ENCODE results near the gene EDEM3.
"Not testable (repeated sequence)": the region's sequence is repeated elsewhere in the genome, so short reads cannot be mapped to it uniquely, and the experiment has no call there.

EDEM3 gene

DNA sequence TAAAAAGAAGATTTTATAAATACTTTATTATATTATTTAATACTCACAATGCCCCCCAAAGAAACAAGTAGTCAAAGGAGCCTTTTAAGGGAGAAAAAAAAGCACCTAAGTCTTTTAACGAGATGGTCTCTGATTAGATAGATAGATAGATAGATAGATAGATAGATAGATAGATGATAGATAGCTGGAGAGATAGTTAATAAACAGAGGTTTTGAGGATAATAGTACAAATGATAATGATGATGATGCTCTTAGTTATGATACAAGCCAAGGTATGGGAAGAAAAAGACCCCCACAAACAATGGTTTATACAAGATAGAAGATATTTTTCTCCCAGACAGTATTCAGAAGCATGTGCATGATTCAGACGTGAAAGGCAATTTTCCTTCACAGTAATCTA lies 14.6 kb upstream of the EDEM3 start:
- H3K27ac ChIP-seq: no peak overlapping the region
- TF ChIP-seq, protein P1, sequence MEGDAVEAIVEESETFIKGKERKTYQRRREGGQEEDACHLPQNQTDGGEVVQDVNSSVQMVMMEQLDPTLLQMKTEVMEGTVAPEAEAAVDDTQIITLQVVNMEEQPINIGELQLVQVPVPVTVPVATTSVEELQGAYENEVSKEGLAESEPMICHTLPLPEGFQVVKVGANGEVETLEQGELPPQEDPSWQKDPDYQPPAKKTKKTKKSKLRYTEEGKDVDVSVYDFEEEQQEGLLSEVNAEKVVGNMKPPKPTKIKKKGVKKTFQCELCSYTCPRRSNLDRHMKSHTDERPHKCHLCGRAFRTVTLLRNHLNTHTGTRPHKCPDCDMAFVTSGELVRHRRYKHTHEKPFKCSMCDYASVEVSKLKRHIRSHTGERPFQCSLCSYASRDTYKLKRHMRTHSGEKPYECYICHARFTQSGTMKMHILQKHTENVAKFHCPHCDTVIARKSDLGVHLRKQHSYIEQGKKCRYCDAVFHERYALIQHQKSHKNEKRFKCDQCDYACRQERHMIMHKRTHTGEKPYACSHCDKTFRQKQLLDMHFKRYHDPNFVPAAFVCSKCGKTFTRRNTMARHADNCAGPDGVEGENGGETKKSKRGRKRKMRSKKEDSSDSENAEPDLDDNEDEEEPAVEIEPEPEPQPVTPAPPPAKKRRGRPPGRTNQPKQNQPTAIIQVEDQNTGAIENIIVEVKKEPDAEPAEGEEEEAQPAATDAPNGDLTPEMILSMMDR (conservative IDR thresholded peaks at IDR 0.05): no peak
- no peak for TF ChIP-seq ZFX (IDR thresholded peaks at IDR 0.05)

GRCh38 chr1:184768467-184768866 lies 13.8 kb upstream of the EDEM3 start:
- H3K27ac ChIP-seq: no peak overlapping the region
- TF ChIP-seq ZFX (IDR thresholded peaks at IDR 0.05): no peak
- TF ChIP-seq, protein P1 (conservative IDR thresholded peaks at IDR 0.05): no peak

- no peak overlapping the region for H3K27ac ChIP-seq
- TF ChIP-seq, protein P1 (conservative IDR thresholded peaks at IDR 0.05): no peak
- TF ChIP-seq ZFX (IDR thresholded peaks at IDR 0.05): no peak
These were observed 12.9 kb upstream of the EDEM3 start for GRCh38 chr1:184767591-184767990.

GRCh38 chr1:184764483-184764882 lies 9.8 kb upstream of the EDEM3 start:
- no peak overlapping the region for H3K27ac ChIP-seq
- no peak for TF ChIP-seq ZFX (IDR thresholded peaks at IDR 0.05)
- TF ChIP-seq, protein P1 (conservative IDR thresholded peaks at IDR 0.05): no peak

DNA sequence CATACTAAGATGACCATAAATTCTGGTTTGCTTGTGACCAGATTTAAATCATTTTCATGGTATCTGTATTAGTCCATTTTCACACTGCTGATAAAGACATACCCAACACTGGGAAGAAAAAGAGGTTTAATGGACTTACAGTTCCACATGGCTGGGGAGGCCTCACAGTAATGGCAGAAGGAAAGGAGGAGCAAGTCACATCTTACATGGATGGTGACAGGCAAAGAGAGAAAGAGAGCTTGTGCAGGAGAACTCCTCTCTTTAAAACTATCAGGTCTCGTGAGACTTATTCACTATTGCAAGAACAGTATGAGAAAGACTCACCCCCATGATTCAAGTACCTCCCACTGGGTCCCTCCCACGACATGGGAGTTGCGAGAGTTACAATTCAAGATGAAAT lies 8.9 kb upstream of the EDEM3 start:
- not testable (repeated sequence) for H3K27ac ChIP-seq

DNA sequence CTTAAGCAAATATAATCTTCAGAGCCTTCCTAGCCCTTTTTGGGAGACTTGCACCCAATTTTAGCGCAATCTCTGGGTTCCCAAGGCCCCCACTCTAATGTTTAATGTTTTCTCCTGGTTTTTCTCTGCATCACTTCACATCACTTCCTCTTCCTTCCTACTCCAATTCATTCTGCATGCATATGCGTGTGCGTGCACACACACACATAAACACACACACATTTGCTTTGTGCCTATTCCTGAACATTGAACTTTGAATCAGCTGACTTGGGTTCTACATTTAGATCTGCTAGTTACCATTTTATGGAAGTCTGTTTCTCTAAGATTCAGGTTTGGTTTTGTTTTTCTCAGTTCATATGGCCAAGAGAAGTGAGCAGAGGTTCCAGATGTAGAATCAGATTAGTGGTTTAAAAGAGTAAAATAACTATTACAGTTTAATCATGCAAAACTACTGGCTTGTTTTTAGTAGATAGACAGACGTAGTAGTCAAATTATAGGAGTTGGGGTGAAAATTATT lies 7.4 kb upstream of the EDEM3 start:
- H3K27ac ChIP-seq: no peak overlapping the region
- no peak for TF ChIP-seq ZFX (IDR thresholded peaks at IDR 0.05)
- TF ChIP-seq, protein P1 (conservative IDR thresholded peaks at IDR 0.05): no peak

DNA sequence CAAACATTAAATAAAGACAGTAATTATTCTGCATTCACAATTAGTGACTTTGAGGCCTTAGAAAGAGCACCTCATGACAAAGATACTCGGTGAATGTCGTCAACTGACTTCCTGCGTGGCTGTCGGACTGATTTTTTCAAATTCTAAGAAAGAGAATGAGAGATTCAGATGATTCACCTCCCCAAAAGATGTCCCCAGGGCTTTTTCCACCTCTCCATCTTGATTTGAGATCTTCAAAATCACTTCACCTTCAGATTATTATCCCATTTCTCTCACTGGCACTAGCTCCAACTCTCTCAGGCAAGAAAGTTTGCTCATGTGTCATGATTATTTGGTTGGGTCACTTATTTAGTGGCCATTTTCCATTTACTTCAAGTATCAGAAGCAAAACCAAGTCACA lies 5.0 kb upstream of the EDEM3 start:
- TF ChIP-seq ZFX (IDR thresholded peaks at IDR 0.05): no peak
- TF ChIP-seq, protein P1 (conservative IDR thresholded peaks at IDR 0.05): no peak
- no peak overlapping the region for H3K27ac ChIP-seq

DNA sequence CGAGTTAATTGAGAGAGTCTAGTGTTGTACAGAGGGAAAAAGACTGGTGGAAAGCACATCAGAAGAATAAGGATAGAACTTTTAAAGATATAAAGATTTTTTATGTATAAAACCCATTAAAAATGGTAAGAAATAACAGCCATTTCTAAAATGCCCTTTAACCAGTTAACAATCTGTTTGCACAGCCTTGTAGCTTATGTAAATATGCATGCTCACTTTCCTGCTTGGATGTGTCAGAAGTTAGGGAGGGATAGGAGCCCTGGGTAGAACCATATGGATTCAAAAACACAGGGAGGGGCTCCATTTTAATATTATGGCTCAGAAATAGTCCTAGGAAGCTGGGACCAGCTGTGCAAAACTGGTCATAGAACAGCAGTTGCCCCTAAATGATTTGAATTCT lies 4.5 kb upstream of the EDEM3 start:
- H3K27ac ChIP-seq: no peak overlapping the region
- no peak for TF ChIP-seq ZFX (IDR thresholded peaks at IDR 0.05)
- TF ChIP-seq, protein P1 (conservative IDR thresholded peaks at IDR 0.05): no peak

All from C4-2B (cell line).